Measurements from ENCODE around the gene SOX15. TPM values are rescaled to one million over a fixed set of nuclear protein-coding genes. Genes with fewer than 3 reads are reported as not detected.
A peak's percentile ranks its signal among the peaks of the same experiment; 100 is the strongest.

SOX15 gene
- total and polyA plus RNA-seq, 2 of the 13 experiments (the other 11 are each of a cell fraction or from before 2014, with no cell fraction given) = 0.07 to 0.18 TPM

DNA sequence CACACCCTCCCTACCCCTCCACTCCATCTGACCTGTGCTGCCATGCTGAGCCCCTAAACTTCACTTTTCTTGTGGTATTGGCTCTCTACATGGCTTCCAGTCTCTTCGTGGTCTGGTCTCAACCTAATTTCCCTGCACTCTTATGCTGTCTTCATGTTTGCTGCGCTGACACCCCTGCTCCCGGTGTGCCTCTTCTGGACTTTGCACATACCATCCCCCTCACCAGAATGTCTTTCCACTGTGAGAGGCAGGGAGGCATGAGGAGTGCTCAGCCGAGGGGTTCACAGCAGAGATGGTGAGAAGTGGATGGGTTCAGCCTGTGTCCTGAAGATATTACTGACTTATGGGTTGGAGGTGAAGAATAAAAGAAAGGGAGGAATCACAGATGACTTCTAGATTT, 38.5 kb downstream of the SOX15 start (continued):
- TF ChIP-seq, protein P1, sequence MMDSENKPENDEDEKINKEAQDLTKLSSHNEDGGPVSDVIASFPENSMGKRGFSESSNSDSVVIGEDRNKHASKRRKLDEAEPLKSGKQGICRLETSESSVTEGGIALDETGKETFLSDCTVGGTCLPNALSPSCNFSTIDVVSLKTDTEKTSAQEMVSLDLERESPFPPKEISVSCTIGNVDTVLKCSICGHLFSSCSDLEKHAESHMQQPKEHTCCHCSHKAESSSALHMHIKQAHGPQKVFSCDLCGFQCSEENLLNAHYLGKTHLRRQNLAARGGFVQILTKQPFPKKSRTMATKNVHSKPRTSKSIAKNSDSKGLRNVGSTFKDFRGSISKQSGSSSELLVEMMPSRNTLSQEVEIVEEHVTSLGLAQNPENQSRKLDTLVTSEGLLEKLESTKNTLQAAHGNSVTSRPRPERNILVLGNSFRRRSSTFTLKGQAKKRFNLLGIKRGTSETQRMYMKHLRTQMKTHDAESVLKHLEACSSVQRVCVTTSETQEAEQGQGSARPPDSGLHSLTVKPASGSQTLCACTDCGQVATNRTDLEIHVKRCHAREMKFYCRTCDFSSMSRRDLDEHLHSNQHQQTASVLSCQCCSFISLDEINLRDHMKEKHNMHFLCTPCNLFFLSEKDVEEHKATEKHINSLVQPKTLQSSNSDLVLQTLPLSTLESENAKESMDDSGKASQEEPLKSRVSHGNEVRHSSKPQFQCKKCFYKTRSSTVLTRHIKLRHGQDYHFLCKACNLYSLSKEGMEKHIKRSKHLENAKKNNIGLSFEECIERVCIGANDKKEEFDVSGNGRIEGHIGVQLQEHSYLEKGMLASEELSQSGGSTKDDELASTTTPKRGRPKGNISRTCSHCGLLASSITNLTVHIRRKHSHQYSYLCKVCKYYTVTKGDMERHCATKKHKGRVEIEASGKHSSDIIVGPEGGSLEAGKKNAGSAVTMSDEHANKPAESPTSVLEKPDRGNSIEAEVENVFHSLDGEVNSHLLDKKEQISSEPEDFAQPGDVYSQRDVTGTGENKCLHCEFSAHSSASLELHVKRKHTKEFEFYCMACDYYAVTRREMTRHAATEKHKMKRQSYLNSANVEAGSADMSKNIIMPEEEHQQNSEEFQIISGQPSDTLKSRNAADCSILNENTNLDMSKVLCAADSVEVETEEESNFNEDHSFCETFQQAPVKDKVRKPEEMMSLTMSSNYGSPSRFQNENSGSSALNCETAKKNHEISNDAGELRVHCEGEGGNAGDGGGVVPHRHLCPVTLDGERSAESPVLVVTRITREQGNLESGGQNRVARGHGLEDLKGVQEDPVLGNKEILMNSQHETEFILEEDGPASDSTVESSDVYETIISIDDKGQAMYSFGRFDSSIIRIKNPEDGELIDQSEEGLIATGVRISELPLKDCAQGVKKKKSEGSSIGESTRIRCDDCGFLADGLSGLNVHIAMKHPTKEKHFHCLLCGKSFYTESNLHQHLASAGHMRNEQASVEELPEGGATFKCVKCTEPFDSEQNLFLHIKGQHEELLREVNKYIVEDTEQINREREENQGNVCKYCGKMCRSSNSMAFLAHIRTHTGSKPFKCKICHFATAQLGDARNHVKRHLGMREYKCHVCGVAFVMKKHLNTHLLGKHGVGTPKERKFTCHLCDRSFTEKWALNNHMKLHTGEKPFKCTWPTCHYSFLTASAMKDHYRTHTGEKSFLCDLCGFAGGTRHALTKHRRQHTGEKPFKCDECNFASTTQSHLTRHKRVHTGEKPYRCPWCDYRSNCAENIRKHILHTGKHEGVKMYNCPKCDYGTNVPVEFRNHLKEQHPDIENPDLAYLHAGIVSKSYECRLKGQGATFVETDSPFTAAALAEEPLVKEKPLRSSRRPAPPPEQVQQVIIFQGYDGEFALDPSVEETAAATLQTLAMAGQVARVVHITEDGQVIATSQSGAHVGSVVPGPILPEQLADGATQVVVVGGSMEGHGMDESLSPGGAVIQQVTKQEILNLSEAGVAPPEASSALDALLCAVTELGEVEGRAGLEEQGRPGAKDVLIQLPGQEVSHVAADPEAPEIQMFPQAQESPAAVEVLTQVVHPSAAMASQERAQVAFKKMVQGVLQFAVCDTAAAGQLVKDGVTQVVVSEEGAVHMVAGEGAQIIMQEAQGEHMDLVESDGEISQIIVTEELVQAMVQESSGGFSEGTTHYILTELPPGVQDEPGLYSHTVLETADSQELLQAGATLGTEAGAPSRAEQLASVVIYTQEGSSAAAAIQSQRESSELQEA (CRISPR knock-in tag; IDR thresholded peaks at IDR 0.05; ENCODE audit: not compliant biosample characterization) = no peak
- 0 out of 2 replicates have a peak, but pooled peaks have one; percentile 30 for TF ChIP-seq TBX2 (CRISPR knock-in tag; IDR thresholded peaks at IDR 0.05; ENCODE audit: borderline replicate concordance)
- 0 out of 2 replicates have a peak, but pooled peaks have one; percentile 37 for TF ChIP-seq POLR2AphosphoS5 (IDR thresholded peaks at IDR 0.05; ENCODE audit: low read depth, low read length)
- no peak for TF ChIP-seq SUZ12 (IDR thresholded peaks at IDR 0.05; ENCODE audit: low read depth, low read length)
- peak; percentile 25; the same call in 1 of the 2 replicates for TF ChIP-seq ELF3 (CRISPR knock-in tag; IDR thresholded peaks at IDR 0.05)
- TF ChIP-seq SMYD3 (CRISPR knock-in tag; IDR thresholded peaks at IDR 0.05) = no peak
- TF ChIP-seq HMG20A (CRISPR knock-in tag; IDR thresholded peaks at IDR 0.05; ENCODE audit: borderline replicate concordance) = peak; percentile 17; the same call in 1 of the 2 replicates
- TF ChIP-seq, protein P2, sequence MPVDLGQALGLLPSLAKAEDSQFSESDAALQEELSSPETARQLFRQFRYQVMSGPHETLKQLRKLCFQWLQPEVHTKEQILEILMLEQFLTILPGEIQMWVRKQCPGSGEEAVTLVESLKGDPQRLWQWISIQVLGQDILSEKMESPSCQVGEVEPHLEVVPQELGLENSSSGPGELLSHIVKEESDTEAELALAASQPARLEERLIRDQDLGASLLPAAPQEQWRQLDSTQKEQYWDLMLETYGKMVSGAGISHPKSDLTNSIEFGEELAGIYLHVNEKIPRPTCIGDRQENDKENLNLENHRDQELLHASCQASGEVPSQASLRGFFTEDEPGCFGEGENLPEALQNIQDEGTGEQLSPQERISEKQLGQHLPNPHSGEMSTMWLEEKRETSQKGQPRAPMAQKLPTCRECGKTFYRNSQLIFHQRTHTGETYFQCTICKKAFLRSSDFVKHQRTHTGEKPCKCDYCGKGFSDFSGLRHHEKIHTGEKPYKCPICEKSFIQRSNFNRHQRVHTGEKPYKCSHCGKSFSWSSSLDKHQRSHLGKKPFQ (CRISPR knock-in tag; IDR thresholded peaks at IDR 0.05; ENCODE audit: insufficient replicate concordance) = peak; percentile 29
- TF ChIP-seq NRL (CRISPR knock-in tag; IDR thresholded peaks at IDR 0.05; ENCODE audit: borderline replicate concordance) = 0 out of 2 replicates have a peak, but pooled peaks have one; percentile 42
- TF ChIP-seq ZNF644 (CRISPR knock-in tag; IDR thresholded peaks at IDR 0.05; ENCODE audit: low read depth) = peak; percentile 20; the same call in 1 of the 2 replicates
- no peak for TF ChIP-seq SPEN (CRISPR knock-in tag; IDR thresholded peaks at IDR 0.05; ENCODE audit: low read depth)
- TF ChIP-seq RXRB (CRISPR knock-in tag; IDR thresholded peaks at IDR 0.05; ENCODE audit: borderline replicate concordance) = 0 out of 2 replicates have a peak, but pooled peaks have one; percentile 23
- TF ChIP-seq, protein P3, sequence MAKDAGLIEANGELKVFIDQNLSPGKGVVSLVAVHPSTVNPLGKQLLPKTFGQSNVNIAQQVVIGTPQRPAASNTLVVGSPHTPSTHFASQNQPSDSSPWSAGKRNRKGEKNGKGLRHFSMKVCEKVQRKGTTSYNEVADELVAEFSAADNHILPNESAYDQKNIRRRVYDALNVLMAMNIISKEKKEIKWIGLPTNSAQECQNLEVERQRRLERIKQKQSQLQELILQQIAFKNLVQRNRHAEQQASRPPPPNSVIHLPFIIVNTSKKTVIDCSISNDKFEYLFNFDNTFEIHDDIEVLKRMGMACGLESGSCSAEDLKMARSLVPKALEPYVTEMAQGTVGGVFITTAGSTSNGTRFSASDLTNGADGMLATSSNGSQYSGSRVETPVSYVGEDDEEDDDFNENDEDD (CRISPR knock-in tag; IDR thresholded peaks at IDR 0.05; ENCODE audit: borderline replicate concordance) = peak; percentile 59; the same call in 1 of the 2 replicates
- TF ChIP-seq NR2F6 (IDR thresholded peaks at IDR 0.05) = 0 out of 2 replicates have a peak, but pooled peaks have one; percentile 5
- TF ChIP-seq NR2F6 (CRISPR knock-in tag; IDR thresholded peaks at IDR 0.05) = peak; percentile 38; the same call in 1 of the 2 replicates
- peak; percentile 44; the same call in 1 of the 2 replicates for TF ChIP-seq KAT8 (CRISPR knock-in tag; IDR thresholded peaks at IDR 0.05)
- TF ChIP-seq, protein P4, sequence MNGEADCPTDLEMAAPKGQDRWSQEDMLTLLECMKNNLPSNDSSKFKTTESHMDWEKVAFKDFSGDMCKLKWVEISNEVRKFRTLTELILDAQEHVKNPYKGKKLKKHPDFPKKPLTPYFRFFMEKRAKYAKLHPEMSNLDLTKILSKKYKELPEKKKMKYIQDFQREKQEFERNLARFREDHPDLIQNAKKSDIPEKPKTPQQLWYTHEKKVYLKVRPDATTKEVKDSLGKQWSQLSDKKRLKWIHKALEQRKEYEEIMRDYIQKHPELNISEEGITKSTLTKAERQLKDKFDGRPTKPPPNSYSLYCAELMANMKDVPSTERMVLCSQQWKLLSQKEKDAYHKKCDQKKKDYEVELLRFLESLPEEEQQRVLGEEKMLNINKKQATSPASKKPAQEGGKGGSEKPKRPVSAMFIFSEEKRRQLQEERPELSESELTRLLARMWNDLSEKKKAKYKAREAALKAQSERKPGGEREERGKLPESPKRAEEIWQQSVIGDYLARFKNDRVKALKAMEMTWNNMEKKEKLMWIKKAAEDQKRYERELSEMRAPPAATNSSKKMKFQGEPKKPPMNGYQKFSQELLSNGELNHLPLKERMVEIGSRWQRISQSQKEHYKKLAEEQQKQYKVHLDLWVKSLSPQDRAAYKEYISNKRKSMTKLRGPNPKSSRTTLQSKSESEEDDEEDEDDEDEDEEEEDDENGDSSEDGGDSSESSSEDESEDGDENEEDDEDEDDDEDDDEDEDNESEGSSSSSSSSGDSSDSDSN (CRISPR knock-in tag; IDR thresholded peaks at IDR 0.05) = 0 out of 2 replicates have a peak, but pooled peaks have one; percentile 34

All from HepG2 (cell line).